Measurements from ENCODE around the gene PKNOX2.

PKNOX2 gene

DNA sequence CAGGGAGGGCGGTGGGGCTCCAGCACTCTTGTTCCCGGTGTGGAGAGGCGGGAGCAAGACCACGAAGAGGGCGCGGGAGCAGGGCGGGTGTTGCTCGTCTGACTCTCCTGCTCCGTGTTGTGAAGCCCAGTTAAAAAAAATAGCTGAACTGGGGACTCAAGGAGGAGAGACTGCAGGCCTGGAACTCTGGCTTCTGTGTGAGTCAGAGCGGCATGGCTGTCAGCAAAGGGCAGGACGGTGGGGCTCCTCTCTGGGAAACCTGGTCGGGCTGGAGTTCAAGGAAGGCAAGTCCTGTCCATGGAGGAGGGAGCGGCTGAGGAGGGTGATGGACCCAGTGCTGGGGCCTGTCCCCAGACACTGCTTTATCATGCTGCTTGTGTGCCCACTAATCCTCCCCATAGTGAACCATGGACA, 179.2 kb downstream of the PKNOX2 start:
- DNase-seq, result no peak

DNA sequence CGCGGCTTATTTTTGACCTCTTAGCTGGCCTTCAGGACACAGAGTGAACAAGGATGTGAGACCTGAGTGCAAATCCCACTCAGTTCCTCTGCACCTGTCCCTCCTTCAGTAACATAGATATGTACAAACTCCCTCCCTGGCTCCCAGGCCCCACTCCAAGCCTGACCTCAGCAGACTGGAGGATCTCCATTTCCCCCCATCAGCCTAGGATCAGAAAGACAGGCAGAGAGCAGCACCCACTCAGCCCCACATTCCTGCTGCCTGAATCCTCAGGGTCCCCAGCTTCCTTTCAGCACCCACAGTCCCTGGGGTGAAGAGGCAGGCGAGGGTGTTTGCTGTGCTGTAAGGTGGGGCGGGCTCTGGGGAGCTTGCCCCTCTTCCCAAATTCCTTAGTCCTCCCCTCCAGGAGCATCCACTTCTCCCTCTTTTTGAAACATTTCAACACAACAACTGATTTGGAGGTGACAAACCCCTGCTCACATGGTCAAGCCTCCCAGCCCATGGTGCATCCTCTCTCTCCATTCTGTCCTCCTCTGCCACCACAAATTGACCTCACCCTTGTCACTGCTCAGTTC, 180.4 kb downstream of the PKNOX2 start:
- DNase-seq, result no peak

DNA sequence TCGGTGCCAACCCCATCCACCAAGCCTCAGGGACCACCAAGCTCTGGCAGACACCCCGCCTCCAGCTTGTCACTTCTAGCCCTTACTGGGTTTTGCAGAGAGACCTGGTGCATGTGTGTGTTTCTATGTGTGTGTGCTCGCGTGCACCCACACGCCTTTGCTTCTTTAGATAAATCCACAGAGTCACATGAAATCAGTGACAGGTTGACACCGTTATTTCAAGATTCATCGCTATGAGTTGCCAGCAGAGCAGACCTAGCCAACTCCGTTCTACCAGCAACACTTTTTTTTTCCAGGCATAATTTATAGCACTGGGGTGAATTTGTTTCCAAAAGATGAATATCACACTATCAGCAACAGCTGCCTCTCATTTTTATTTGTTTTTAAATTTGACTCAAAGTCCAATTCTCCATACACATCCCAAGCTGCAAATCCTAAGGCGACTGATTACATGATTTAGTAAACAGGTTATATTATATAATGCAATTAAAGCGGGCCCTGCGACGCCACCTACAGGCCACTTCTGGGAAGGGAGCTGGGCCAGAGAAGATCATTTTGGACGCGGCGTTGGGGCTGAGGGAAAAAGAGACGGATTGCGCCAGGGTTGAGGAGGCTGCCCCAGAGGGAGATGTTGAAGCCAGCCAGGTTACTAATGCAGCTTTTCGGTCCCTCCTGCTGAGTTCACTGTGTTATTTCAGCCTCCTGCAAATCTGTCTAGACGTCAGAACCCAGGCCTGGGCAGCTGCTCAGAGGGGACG, 181.0 kb downstream of the PKNOX2 start:
- peak; percentile 81 for DNase-seq

DNA sequence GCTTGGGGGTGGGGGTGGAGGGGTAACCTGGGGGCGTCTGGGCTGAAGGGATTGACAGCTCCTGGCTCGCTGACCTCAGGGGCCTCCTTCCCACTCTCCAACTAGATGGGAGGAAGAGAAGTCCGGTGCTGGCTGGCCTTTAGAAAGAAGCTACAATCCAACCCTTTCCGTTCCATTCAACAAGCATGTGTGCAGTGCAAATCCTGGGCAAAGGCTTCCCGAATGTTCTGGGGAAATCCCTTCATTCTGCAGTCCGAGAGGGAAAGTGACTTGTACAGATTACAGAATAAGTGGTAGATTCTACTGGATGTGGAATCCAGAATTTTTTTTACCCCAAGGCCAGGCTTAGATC, 181.6 kb downstream of the PKNOX2 start:
- no peak for DNase-seq

DNA sequence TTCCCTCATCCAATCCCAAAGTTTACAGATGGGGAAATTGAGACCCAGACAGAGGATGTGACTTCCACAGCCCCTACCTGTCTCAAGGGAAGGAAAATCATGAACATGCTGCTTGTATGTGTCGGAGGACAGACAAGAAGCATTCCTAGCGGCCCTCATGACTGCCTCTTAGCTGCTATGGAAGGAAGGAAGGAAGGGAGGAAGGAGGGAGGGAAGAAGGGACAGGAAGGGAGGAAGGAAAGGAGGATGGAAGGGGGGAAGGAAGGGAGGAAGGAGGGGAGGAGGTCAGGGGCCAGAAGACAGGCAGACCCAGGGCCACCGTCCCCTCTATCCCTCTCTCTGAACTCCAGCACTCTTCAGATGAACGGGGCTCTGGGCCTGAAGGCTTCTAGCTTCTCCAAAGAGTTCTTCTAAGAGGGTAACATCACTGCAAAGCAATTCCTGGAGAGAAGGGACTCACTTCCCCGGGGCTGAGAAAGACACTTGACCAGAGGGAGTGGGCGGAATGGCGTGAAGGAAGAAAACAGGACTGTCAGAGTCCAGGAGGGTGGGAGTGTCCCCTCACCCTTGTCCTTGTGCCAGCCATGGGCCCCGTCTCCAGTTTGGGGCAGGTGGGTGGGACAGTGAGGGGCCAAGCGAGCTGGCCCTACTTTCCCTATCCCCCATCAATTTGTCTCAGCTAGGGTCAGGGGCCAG, 182.2 kb downstream of the PKNOX2 start:
- DNase-seq, result no peak

DNA sequence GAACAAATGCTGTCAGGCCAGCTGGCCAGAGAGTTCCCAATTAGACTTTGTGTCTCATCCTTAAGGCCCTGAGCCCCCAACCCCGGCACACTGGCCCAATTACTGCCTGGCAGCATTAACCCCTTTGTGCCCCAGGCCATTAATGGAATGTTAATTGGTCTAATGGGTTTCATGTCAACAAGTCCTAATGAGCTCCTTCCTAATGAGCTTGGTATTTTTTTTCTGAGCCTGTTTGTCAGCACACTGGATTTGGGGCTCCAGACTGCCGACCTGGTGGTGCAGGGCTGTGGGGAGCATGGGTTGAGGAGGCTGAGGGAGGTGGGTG, 182.7 kb downstream of the PKNOX2 start:
- no peak for DNase-seq

DNA sequence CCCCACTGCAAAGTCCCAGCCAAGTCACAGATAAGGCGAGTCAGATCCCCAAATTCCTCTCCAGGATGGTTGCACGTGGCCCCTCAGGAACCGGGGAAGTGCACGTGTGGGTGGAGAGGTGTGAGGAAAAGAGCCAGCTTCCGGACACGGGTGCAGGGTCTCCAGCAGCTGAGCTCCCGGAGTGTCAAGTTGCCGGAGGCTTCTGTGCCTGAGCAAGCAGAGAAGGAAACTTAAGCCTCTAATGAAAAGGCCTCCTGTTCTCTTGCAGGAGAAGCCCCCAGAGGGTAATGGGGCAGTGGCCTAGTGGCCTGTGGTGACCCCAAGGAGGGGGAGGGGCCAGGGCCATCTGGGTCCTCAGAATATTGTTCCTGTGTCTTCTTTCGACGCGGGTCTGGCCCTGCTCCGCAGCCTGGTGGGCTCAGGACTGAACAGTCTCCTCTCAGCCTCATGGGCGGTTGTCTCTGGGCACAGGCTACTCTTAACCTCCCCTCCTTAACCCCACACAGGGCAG, 183.6 kb downstream of the PKNOX2 start:
- DNase-seq, result no peak

DNA sequence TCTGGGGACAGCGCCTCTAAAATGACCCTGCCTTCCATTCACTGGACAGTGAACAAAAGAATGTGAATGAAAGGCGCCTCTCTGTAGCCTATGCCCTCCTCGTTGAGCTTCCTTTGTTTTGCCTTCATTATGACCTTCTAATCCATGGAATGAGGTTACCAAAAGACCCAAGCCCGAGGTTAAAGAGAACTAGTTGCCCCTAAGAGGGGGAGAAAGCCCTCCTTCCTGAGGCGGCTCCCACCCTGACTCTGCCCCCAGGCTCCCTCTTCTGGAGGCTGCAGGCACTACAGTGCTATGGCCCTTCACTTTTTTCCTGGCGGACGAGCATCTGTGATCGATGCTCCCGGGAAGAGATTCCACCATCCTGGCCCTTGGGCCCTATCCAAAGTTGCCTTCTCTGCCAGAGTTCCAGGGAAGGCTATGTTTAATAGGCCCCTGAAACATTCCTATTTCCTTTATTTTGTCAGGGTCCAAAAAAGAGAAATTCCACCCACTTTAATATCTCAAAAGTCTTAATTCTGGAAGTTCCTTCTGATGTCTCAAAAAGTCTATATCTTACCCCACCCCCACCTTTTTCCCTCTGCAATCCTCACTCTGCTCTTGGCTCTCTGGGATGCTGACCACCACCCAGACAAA, 184.2 kb downstream of the PKNOX2 start:
- peak; percentile 67 for DNase-seq

DNA sequence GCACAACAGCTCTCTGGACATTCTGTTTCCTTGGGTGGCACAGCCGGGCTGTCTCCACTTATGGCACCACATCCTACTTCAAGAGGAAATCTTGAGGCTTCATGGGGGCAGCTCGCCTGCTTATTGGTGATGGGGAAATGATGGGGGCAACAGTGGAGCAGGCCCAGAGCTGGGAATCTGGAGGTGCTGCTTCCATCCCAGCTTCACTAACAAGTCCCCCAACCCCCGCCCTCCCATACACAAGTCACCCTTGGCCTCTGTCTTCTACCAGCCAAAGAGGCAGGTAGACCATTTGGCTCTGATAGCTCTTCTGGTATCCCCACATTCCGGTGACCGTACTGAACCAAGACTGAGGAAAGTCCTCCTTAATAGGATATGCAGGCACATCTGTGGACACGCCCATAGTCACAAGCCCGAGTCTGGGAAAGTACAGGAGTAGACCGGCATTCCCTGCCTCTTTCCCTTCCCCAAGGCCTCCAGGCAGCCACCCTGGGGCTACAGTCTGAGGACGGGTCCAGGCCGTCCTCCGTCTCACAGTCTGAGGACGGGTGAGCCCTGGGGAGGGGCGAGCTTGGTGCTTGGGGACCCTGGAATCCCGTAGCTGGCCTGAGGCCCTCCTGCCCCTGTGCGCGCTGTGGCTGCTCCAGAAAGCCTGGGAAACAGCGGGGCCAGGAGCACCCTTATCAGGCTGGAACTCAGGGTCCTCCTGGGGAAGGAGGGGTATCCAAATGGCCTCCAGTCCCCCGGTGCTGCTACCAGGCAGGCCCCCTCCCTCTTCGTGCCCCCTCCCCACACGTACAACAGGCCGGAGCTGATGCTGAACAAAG, 185.9 kb downstream of the PKNOX2 start:
- no peak for DNase-seq

DNA sequence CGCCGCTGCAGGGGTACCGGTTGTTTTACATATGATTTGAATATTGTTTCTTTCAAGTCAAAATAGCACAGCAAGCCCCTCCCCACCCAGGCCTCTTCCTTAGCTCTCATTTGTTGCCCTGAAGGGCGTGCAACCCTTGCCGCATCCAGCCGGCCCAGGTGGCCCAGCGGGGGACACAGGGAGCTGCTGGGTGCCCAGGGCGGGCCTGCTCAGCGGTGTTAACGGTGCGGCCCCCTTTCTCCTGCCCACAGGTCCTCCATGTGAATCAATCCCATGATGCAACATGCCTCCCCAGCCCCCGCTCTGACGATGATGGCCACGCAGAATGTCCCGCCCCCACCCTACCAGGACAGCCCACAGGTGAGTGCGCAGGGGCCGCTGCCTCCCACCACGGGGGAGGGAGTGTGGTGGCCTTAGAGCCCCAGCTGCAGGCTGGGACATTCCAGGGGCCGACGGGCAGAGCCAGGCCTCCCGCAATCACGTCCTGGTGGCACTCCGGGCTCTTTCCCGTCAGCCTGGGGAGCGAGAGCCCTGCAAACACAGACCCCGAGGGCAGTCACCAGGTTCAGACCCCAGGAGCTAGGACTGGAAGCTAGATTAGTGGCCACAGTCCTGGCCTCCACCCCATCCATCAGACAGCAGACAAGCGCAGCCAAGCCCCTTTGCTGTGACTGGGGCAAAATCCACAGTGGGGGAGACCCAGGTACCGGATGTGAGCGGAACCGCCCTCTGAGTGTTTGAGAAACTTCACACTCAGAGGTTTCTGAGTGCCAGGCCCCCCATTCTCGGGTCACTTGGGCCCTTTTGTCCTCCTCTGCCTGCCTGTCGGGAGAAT, 186.7 kb downstream of the PKNOX2 start:
- DNase-seq, result no peak

DNA sequence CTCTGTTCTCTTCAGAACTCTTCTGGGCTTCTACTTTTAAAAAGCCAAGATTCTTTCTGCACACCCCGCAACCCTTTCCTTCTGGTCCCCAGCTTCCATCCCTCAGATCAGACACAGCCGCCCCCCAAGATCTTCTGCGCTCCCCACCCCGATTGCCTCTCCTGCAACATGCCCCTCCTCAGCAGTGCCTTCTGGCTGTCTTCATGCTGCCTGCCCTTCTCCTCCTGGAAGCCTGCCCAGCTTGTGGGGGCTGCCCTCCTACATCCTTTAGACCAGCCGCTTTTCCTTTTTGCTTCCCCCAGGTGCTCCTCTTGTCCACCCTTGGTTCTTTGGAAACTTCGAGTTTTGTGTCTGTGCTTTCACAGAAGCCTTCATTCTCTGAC, 187.3 kb downstream of the PKNOX2 start:
- no peak for DNase-seq

DNA sequence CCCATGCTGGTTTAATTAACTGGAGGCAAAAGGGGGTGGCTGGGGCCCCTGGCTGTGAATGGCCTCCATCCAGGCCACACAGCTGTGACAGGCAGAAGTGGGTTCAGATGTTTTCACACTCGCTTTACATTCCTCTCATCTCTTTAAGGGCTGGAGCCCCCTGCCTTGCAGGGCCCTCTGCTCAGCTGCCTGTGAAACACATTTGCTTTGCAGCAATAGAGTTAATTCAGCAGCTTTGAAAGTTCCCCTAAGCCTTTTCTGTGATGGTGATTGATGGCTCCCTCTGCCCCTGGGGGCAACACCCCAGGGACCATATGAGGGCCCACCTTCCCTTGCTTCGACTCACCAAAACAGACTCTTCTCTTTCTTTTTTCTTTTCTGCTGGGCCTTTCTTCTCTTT, 192.2 kb downstream of the PKNOX2 start:
- no peak for DNase-seq

DNA sequence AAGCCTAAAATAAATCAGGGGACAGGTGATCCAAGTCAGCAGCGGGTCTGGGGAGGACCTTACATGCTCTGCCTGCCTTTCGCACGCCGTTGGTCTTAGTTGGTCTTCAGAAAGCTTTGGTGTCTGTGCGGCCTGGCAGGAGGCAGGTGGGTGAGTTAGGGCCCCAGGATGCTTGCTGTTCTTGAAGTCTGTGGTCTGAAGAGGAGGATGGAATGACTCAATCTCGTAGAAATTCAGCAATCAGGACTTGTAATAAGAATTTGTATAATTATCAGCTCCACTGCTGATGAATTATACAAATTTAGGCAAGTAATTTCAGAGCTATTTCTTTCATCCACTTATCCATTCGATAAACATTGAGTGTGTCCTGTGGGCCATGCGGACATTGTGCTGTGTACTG, 193.0 kb downstream of the PKNOX2 start:
- no peak for DNase-seq

DNA sequence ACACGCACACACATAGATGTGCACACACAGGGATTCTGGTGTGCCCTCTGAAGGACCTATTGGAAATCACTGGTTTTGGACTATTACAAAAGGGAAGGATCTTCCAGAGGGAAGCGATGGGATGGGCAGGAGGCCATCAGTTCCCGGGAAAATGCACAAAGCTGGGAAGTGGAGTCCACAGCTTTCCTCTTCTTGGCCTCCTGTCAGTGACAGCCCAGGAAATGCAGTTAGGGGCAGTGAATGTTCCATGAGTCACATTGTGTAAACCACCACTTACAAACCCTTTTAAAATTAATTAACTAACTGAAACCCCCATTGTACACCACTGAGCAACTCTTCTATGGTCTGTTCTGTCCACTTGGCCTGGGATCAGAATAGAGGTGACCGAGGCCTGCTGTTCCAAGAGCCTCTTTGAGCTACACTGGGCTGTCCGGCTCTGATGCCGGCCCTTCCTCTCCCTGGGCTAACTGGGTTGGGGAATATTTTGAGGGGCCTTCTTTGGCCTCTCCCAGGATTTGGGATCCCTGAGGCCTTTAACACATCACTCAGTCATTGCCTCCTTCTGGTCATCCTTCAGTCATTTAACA, 193.8 kb downstream of the PKNOX2 start:
- no peak for DNase-seq

DNA sequence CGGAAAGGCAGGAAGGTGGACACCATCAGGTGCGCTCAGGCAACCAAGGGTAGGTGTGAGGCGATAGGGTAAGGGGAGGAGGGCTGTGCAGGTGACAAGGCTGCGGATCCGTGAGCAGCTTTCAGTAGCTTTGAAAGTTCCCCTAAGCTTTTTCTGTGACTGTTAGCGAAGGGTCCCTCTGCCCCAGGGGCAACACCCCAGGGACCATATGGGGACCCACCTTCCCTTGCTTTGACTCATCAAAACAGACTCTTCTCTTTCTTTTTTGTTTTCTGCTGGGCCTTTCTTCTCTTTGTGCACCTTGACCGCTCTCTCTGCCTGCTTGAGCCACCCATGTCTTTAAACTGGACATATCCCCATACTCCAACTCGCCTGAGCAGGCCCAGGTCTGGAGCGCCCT, 194.6 kb downstream of the PKNOX2 start:
- no peak for DNase-seq

DNA sequence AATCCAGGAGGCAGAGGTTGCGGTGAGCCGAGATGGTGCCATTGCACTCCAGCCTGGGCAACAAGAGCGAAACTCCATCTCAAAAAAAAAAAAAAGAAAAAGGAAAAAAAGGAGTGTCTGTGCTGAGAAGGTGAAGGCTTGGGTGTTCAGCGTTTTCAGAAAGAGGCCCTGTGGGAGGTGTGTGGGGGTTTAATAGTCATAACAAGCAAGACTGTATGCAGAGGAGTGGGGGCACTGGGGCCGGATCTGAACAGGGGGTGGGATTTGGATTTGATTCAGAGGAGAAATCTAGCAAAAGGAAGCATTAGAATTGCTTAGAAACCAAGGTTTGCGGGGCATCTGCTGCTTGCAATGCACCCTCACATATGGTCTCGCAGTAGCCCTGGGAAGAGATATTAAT, 195.5 kb downstream of the PKNOX2 start:
- no peak for DNase-seq

DNA sequence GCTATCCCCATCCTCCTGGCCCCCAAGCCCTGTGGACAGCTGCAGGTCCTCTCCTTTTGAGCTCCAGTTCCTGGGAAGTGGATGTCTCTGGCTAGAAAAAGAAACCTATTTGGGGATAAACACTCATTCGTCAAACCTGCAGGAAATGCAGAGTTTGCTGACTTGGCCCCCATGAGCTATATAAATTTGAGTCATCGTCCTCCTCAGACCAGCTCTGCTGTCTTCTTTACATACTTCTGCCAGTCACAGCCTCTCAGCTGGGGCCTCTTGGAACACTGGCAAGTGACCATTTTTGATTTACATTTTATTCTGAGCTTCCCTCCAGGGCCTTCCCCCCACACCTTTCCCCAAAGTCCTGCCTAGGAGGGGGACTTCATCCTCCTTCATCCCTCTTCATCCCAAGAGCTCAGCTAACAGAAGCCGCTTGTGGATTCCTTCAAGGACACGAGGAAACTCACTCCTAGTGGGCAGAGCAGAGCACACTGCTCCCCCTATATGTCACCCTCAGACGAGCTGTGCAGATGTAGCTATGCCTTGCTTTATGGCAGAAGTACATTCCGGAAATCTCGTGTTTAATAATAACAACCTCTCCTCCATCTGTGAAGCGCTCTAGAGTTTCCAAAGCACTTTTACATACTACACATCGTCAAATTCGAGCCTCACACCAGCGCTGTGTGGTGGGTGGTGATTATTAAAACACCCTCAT, 199.7 kb downstream of the PKNOX2 start:
- DNase-seq, result no peak

DNA sequence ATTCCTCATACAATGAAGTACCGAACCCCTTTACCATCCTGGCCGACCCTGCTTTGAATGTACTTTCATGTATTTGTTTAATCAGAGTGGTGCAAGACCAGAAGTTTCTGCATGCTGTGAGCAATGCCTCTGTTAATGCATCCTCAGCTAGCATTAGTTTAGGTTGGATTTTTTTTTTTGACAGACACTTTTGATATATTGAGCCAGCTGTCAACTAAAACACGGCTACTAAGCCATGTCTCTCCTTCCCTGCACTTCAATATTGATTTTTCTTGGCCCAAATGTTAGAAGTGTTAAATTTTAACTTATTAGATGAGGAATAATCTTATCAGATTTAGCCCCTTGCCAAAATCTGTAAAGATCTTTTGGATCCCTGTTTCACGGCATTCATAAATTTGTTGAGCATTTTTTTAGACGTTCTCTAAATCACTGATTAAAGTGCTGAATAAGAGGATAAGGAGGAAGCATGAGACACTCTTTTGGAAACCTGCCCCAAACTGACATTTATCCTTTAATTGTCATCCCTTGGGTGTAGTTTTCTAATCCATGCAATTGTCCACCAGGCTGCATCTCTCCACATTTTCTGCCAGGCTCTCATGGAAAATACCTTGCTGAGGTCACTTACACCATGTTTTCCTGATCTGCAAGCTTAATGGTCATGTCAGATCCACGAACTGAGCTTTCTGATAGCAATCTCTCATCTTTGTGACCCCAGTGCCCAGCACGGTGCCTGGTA, 200.8 kb downstream of the PKNOX2 start:
- DNase-seq, result no peak

DNA sequence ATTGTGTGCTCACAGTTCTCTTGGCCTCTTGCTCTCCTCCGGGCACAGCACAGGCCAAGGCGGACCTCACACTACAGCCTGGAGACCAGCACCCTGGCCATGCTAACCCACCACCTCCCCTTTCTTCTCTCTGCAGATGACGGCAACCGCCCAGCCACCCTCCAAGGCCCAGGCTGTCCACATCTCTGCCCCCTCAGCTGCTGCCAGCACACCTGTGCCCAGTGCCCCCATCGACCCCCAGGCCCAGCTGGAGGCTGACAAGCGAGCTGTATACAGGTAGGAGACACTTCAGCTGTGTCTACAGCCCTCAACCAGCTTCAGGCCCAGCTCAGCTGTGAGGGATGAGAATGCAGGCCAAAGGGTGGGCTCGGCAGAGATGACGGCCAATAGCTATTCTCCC, 203.2 kb downstream of the PKNOX2 start:
- no peak for DNase-seq

DNA sequence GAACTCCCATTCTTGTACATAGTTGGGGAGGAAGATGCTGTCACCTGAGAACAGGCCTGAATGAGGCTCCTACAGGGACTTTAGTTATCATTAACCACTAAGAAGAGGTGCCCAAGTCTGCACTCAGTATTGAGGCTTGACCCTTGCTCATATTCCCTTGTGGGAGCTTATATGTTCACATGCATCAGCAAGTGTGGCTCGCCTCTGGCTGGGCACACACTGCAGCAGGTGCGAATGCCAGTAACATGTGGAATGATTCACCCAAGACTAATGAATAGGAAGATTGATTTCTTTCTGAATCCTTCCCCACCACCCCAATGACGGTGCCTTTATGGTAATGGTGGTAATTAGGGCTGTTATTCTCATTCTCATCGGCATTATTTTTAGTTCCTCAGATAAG, 204.2 kb downstream of the PKNOX2 start:
- DNase-seq, result no peak
